WERI-Rb-1 (cell line): ENCODE measurements around the gene OIP5.

ENCODE experiments used
- DNase-seq: peaks from one replicate; pipeline ENCODE4 v3.0.0-alpha.2; 2020
- H3K27ac ChIP-seq: fragments of 250-450 bp; sonication (Bioruptor Pico); 2 replicates; pipeline ENCODE4 v1.5.1; 2020; ENCODE audit warnings: mild to moderate bottlenecking, moderate library complexity
- H3K27me3 ChIP-seq: fragments of 250-450 bp; sonication (Bioruptor Pico); 2 replicates; pipeline ENCODE4 v1.5.1; 2021; ENCODE audit warnings: mild to moderate bottlenecking, low read depth, moderate library complexity; ENCODE audit not compliant: insufficient read depth, severe bottlenecking
- H3K36me3 ChIP-seq: fragments of 250-450 bp; sonication (Bioruptor Pico); 2 replicates; pipeline ENCODE4 v1.5.1; 2020; ENCODE audit warnings: mild to moderate bottlenecking, moderate library complexity
- H3K4me3 ChIP-seq: 2 replicates; pipeline ENCODE4 v1.5.1; 2011; ENCODE audit warnings: low read depth, mild to moderate bottlenecking, control low read depth, low read length
- H3K9me3 ChIP-seq: fragments of 250-450 bp; sonication (Bioruptor Pico); 2 replicates; pipeline ENCODE4 v1.5.1; 2021; ENCODE audit warnings: mild to moderate bottlenecking, moderate library complexity; ENCODE audit not compliant: severe bottlenecking
- CTCF ChIP-seq: IDR thresholded peaks from 2 replicates; pipeline ENCODE4 v1.5.1; 2011; ENCODE audit warnings: low read depth, mild to moderate bottlenecking, control low read depth, inconsistent platforms, low read length

Gene OIP5

GRCh38 chr15:41292521-41292920 lies 39.9 kb downstream of the OIP5 start:
- DNase-seq: no peak
- no peaks in the 10 kb centered on the region for H3K9me3 ChIP-seq
- no peaks in the 10 kb centered on the region for H3K27me3 ChIP-seq
- peaks cover 65% of the 10 kb centered on the region for H3K36me3 ChIP-seq
- no peak overlapping the region for H3K4me3 ChIP-seq
- H3K27ac ChIP-seq: no peak overlapping the region
- no peak for TF ChIP-seq CTCF

- no peak for DNase-seq
- Histone ChIP-seq H3K36me3 (peaks cover 69% of the 10 kb centered on the region), H3K27me3 (no peaks in the 10 kb centered on the region), H3K27ac (no peak overlapping the region), H3K4me3 (no peak overlapping the region), H3K9me3 (no peaks in the 10 kb centered on the region)
- TF ChIP-seq CTCF: no peak
Observed at GRCh38 chr15:41291065-41291631, 41.2 kb downstream of the OIP5 start.

- DNase-seq: no peak
- no peak overlapping the region for H3K27ac ChIP-seq
Observed at GRCh38 chr15:41289953-41290352, 42.4 kb downstream of the OIP5 start.

GRCh38 chr15:41288464-41288863 lies 43.9 kb downstream of the OIP5 start:
- DNase-seq: no peak
- H3K27me3 ChIP-seq: no peaks in the 10 kb centered on the region
- no peak for TF ChIP-seq CTCF

More at GRCh38 chr15:41289953-41290352, 42.4 kb downstream of the OIP5 start:
- no peak for TF ChIP-seq CTCF
- Histone ChIP-seq H3K27me3 (no peaks in the 10 kb centered on the region), H3K9me3 (no peaks in the 10 kb centered on the region), H3K4me3 (no peak overlapping the region), H3K36me3 (peaks cover 74% of the 10 kb centered on the region)

GRCh38 chr15:41286665-41287333 lies 45.6 kb downstream of the OIP5 start:
- Histone ChIP-seq H3K9me3 (no peaks in the 10 kb centered on the region), H3K36me3 (peaks cover 61% of the 10 kb centered on the region), H3K27ac (no peak overlapping the region), H3K27me3 (no peaks in the 10 kb centered on the region), H3K4me3 (no peak overlapping the region)
- no peak for DNase-seq
- no peak for TF ChIP-seq CTCF

More at GRCh38 chr15:41288464-41288863, 43.9 kb downstream of the OIP5 start:
- no peak overlapping the region for H3K4me3 ChIP-seq
- H3K36me3 ChIP-seq: peaks cover 72% of the 10 kb centered on the region
- no peaks in the 10 kb centered on the region for H3K9me3 ChIP-seq
- H3K27ac ChIP-seq: no peak overlapping the region
